ENCODE measurements around the gene PMM2. TPM values are rescaled to one million over a fixed set of nuclear protein-coding genes. Genes with fewer than 3 reads are reported as not detected.

Gene PMM2
- total and polyA plus RNA-seq, 2 experiments from 2014 or later = 38.2 to 60.4 TPM

DNA sequence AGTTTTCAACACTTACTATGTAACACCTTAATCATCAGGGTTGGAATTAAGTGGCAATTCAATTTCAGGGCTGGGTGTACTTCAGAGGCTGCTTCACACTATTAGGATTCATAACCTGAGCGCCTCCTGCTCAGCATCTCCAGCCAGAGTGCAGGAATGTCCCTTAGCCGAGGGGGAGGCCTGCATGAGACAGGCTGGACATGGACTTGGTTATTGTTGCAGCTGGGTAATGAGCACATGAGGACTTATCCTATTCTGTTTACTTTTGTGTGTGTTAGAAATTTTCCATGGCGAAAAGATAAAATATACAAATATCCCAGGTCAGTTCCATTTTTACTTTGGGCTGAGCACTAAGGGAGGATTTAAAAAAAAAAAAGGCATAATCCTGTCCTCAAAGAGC, 10.4 kb downstream of the PMM2 start (continued):
- TF ChIP-seq, protein P1, sequence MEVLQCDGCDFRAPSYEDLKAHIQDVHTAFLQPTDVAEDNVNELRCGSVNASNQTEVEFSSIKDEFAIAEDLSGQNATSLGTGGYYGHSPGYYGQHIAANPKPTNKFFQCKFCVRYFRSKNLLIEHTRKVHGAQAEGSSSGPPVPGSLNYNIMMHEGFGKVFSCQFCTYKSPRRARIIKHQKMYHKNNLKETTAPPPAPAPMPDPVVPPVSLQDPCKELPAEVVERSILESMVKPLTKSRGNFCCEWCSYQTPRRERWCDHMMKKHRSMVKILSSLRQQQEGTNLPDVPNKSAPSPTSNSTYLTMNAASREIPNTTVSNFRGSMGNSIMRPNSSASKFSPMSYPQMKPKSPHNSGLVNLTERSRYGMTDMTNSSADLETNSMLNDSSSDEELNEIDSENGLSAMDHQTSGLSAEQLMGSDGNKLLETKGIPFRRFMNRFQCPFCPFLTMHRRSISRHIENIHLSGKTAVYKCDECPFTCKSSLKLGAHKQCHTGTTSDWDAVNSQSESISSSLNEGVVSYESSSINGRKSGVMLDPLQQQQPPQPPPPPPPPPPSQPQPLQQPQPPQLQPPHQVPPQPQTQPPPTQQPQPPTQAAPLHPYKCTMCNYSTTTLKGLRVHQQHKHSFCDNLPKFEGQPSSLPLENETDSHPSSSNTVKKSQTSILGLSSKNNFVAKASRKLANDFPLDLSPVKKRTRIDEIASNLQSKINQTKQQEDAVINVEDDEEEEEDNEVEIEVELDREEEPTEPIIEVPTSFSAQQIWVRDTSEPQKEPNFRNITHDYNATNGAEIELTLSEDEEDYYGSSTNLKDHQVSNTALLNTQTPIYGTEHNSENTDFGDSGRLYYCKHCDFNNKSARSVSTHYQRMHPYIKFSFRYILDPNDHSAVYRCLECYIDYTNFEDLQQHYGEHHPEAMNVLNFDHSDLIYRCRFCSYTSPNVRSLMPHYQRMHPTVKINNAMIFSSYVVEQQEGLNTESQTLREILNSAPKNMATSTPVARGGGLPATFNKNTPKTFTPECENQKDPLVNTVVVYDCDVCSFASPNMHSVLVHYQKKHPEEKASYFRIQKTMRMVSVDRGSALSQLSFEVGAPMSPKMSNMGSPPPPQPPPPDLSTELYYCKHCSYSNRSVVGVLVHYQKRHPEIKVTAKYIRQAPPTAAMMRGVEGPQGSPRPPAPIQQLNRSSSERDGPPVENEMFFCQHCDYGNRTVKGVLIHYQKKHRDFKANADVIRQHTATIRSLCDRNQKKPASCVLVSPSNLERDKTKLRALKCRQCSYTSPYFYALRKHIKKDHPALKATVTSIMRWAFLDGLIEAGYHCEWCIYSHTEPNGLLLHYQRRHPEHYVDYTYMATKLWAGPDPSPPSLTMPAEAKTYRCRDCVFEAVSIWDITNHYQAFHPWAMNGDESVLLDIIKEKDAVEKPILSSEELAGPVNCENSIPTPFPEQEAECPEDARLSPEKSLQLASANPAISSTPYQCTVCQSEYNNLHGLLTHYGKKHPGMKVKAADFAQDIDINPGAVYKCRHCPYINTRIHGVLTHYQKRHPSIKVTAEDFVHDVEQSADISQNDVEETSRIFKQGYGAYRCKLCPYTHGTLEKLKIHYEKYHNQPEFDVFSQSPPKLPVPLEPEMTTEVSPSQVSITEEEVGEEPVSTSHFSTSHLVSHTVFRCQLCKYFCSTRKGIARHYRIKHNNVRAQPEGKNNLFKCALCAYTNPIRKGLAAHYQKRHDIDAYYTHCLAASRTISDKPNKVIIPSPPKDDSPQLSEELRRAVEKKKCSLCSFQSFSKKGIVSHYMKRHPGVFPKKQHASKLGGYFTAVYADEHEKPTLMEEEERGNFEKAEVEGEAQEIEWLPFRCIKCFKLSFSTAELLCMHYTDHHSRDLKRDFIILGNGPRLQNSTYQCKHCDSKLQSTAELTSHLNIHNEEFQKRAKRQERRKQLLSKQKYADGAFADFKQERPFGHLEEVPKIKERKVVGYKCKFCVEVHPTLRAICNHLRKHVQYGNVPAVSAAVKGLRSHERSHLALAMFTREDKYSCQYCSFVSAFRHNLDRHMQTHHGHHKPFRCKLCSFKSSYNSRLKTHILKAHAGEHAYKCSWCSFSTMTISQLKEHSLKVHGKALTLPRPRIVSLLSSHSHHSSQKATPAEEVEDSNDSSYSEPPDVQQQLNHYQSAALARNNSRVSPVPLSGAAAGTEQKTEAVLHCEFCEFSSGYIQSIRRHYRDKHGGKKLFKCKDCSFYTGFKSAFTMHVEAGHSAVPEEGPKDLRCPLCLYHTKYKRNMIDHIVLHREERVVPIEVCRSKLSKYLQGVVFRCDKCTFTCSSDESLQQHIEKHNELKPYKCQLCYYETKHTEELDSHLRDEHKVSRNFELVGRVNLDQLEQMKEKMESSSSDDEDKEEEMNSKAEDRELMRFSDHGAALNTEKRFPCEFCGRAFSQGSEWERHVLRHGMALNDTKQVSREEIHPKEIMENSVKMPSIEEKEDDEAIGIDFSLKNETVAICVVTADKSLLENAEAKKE (CRISPR knock-in tag; IDR thresholded peaks at IDR 0.05) = no peak
- TF ChIP-seq, protein P2, sequence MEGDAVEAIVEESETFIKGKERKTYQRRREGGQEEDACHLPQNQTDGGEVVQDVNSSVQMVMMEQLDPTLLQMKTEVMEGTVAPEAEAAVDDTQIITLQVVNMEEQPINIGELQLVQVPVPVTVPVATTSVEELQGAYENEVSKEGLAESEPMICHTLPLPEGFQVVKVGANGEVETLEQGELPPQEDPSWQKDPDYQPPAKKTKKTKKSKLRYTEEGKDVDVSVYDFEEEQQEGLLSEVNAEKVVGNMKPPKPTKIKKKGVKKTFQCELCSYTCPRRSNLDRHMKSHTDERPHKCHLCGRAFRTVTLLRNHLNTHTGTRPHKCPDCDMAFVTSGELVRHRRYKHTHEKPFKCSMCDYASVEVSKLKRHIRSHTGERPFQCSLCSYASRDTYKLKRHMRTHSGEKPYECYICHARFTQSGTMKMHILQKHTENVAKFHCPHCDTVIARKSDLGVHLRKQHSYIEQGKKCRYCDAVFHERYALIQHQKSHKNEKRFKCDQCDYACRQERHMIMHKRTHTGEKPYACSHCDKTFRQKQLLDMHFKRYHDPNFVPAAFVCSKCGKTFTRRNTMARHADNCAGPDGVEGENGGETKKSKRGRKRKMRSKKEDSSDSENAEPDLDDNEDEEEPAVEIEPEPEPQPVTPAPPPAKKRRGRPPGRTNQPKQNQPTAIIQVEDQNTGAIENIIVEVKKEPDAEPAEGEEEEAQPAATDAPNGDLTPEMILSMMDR (conservative IDR thresholded peaks at IDR 0.05; ENCODE audit: low read depth in 2 of 2) = no peak
- TF ChIP-seq POLR2AphosphoS5 (IDR thresholded peaks at IDR 0.05; ENCODE audit: low read depth) (no peak), CREB1 (CRISPR knock-in tag; IDR thresholded peaks at IDR 0.05; ENCODE audit: low read depth) (no peak), EZH2phosphoT487 (IDR thresholded peaks at IDR 0.05; ENCODE audit: unreplicated experiment) (no peak), STAT1 (IDR thresholded peaks at IDR 0.05; ENCODE audit: unreplicated experiment) (no peak), ZNF331 (CRISPR knock-in tag; IDR thresholded peaks at IDR 0.05; ENCODE audit: low read depth) (no peak), NANOG (IDR thresholded peaks at IDR 0.05; ENCODE audit: borderline replicate concordance) (no peak), EZH2 (IDR thresholded peaks at IDR 0.05; ENCODE audit: low read depth, unreplicated experiment) (no peak), ZNF114 (CRISPR knock-in tag; IDR thresholded peaks at IDR 0.05) (no peak)
